T-helper 9 cell (primary cell): ENCODE results near the gene EXOSC7.
"Not testable (repeated sequence)": the region's sequence is repeated elsewhere in the genome, so short reads cannot be mapped to it uniquely, and the experiment has no call there.

Source experiments
- DNase-seq: peaks from one replicate; pipeline ENCODE4 v3.0.0-alpha.2; 2020
- total RNA-seq, 2 donors: gene quantifications; one replicate each; lab custom pipeline; 2026; lab: John Stamatoyannopoulos, UW

The EXOSC7 gene
- 15.7 to 32.5 reads per million in 2 donors for total RNA-seq

GRCh38 chr3:44976002-44976815 lies at the start of gene EXOSC7, which contains the start of gene ZDHHC3:
TSS of gene EXOSC7 (plus strand) at chr3:44976244. CDS start at chr3:44976278, 34 bp downstream.
TSS of gene ZDHHC3 (minus strand) at chr3:44976174. CDS start at chr3:44959436, 16,738 bp downstream.
- peak; percentile 84 for DNase-seq

DNA sequence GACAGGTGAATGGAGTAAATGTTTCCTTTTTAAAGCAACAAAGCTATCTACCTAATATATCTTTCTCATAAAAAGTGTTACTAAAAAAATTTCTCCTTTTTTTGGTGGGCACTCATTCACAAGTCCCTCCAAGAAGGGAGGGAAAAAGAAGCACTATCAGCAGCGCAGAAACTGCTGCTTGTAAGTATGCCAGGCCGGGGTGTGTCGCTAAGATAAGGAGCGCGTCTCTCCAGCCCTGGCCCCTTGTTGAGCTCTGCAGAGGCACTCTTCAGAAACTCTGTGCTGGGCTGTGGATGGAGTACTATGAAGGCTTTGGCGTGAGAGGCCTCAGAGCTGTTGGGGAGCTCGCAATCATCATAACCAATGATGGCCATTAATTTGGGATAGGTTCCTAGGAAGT lies 49.1 kb upstream of the EXOSC7 start:
- no peak for DNase-seq

- DNase-seq: no peak
These were observed 48.7 kb upstream of the EXOSC7 start for GRCh38 chr3:44927371-44927770.

DNA sequence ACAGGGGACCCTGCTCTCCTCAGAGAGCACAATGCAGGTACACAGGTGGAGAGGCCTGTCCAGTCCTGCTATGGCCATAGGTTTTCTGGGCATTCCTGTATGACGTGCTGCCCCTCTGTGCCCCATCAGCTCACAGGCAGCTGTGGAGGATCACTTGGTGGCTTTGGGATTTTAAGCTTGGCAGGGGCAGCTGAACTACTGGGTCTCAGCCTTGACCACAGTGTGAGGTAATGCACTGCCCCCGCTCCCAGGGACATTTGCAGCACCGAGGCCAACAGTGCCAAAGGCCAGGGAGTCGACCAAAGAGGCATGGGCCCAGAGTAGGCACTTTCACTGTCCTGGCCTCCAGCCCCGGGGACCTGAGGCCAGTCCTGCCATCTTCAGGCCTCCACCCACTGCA lies 46.3 kb upstream of the EXOSC7 start:
- DNase-seq: no peak

DNA sequence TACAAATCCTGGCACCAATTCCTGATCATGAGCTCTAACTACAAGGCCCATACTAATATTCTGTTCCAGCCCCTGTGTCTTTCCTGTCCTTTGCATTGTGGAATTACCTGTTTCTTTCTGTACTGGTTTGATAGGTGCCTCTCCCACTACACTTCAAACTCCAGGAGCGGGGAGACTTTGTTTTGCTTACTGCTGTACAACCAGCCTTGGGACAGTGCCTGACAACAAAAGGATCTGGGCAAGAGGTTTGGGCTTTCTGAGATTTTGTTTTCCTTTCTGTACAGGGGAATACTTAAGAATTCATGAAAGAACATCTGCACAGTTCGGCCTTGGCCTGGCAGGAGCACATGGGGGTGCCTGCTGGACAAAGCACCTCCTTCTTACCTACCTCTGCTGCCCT lies 45.1 kb upstream of the EXOSC7 start:
- DNase-seq: no peak

- no peak for DNase-seq
These were observed 44.3 kb upstream of the EXOSC7 start for GRCh38 chr3:44931791-44932190.

DNA sequence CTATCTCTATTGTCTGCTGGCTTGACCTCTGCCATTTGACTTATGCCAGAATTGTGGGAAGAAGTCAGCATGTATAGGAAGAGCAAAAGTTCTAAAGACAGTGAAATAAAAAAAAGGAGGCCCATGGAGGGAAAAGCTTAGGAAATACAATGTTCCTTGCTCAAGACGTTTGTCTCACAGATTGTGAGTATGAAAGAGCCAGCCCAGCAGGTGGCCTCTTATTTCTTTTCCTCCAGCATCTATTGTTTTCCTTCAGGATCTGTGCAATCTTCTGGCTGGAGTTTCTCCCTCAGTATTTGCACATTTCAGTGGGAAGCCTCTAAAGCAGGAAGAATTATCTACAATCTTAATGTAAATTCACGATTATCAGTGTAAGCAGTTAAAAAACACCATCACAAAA lies 43.8 kb upstream of the EXOSC7 start:
- no peak for DNase-seq

DNA sequence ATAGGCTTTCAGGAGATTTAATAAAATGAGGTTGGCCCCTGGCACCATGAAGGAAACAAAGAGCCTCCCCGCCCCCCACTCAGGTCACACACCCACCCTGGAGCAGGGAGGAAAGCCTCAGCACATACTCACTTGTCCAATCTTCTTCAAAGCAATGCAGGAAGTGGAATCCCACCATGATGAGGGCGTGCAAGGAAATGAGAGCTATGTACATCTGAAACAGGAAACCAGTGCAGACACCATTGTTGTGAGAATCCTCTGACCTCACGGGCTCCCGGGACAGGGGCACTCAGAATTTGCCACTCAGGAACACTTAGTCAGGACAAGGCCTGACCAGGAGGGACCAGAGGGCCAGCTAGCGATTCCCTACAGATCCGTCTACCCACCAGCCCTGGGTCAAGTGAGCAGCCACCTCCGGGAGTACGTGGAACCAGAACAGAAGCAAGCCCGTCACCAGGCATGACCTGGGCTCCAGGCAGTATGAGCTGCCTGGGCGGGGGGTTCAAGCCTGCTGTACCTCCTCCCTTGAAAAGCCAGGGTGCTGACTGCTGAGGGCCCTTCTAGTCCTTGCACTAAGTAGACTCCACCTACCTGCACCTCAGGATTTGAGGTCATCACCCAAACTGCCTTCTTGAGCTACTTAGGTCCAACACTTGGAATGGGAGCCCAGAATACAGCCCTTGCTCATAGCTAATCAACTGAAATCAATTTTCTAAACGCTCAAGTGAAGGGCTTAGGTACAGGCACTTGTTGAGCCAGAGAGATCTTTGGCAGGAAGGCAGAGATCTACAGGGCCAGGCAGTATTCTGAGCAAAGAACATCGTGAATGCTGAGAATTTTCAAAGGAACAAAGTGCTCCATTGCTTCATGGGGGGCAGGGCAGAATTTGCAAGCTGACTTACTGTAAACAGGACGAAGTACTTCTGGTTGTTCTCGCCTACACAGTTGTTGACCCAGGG lies 42.8 kb upstream of the EXOSC7 start:
- no peak for DNase-seq

GRCh38 chr3:44939581-44940036 lies 36.4 kb upstream of the EXOSC7 start:
- DNase-seq: no peak

GRCh38 chr3:44942202-44942921 lies 33.7 kb upstream of the EXOSC7 start:
- no peak for DNase-seq

GRCh38 chr3:44948239-44948638 lies 27.8 kb upstream of the EXOSC7 start:
- no peak for DNase-seq

- not testable (repeated sequence) for DNase-seq
These were observed 26.3 kb upstream of the EXOSC7 start for GRCh38 chr3:44949770-44950169.

DNA sequence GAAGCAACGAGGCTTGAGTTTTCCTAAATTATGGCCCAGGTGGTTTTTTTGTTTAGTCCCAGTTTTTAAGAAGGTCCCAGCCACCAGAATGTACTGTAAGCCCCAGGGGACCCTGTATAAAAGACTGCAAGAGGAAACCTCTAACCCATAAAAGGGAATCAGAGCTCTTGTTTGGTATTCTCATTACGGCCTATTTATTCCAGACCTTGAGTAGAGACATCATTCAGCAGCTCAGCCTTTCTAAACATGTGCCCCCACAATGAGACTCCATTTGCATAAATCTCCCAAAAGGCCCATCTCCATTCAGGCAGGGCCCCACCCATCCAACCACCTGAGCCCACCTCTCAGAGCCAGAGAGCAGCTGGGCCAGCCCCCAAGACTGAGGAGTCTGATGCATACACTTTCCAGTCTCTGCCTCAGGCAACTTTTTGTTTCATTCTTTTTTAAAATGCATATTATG lies 25.7 kb upstream of the EXOSC7 start:
- DNase-seq: no peak

DNA sequence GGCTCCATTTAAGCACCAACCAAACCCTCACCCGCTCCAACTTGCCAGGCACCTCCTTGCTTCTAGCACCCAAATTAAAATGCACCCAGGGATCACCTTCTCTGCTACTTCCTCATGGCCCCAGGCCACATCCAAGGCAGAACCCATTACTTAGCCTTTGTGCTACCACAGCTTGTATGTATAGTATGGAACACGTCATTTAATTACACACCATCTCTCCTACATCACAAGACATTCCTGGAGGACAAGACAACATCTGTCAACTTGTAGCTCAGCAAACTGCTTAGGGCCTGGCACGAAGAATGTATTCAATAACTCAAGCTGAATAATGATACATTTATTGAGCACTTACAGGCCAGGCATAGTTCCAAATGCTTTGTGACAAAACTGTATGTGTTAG lies 23.4 kb upstream of the EXOSC7 start:
- no peak for DNase-seq

DNA sequence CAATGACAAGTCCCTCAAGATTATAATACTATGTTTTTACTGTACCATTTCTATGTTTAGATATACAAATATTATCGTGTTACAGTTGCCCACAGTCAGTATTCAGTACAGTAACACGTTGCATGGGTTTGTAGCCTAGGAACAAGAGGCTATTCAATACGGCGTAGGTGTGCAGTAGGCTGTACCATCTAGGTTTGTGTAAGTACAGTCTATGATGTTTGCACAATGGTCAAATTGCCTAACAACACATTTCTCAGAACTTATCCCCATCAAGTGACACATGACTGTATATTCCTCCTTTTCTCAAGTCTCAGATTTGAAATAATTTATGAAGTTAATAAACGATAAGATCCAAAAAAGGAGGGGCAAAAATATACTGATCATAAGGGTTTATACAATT lies 21.7 kb upstream of the EXOSC7 start:
- no peak for DNase-seq

GRCh38 chr3:44954962-44955361 lies 21.1 kb upstream of the EXOSC7 start:
- no peak for DNase-seq

DNA sequence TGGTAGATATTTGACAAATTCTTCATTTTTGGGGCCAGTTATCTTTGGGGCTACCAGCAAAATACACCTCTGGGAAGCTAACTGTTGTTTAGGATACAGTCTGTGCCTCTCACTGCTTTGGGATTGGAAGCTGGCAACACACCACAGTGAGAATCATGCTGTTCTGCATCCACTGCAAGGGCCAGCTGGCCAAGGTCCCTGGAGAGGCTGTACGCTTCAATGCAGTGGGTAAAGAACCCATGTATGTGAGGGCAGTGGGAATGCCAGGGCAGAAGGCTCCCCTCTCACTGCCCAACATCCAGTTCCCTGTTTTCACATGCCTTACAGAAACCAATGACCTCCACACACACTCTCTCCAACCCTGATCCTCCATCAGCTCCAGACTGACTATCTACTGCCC lies 20.1 kb upstream of the EXOSC7 start:
- no peak for DNase-seq

GRCh38 chr3:44957986-44958385 lies 18.1 kb upstream of the EXOSC7 start:
- no peak for DNase-seq

GRCh38 chr3:44958386-44958785 lies 17.7 kb upstream of the EXOSC7 start:
- DNase-seq: no peak

GRCh38 chr3:44960387-44961026 lies 15.5 kb upstream of the EXOSC7 start:
- DNase-seq: no peak

DNA sequence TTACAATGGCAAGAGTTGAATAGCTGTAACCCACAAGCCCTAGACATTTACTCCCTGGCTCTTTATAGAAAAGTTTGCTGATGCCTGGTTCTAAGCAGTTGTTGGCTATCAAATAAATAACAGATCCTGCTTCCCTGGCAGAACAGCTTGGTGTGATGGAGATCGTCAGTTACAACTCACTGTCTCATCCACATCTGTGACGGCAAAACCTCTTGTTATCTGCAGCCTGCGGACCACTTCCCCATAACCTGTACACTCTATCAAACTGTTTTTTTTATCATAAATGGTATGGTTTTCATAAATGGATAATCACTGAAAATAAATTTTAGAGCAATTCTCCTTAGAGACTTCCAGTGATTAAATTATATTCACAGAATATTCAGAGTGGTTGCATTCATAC lies 14.2 kb upstream of the EXOSC7 start:
- DNase-seq: no peak
